Ascending aorta (tissue), 2 donors: ENCODE results near the gene PPP6C. TPM values are rescaled to one million over a fixed set of nuclear protein-coding genes. Genes with fewer than 3 reads are reported as not detected.

Experiments
- DNase-seq, 2 donors: peaks; one replicate each; pipeline ENCODE4 v3.0.0-alpha.2; 2019; ENCODE audit warnings: low spot score in 2 of 2
- H3K27ac ChIP-seq, 2 donors: fragments of 200-600 bp; sonication (generic); one replicate each; pipeline ENCODE4 v1.5.1; 2016 to 2017; ENCODE audit warnings: mild to moderate bottlenecking in 1 of 2
- H3K27me3 ChIP-seq: fragments of 200-600 bp; sonication (generic); one replicate; pipeline ENCODE4 v1.5.1; 2017
- H3K36me3 ChIP-seq, 2 donors: fragments of 200-600 bp; sonication (generic); one replicate each; pipeline ENCODE4 v1.5.1; 2016
- H3K4me1 ChIP-seq, 2 donors: fragments of 200-600 bp; sonication (generic); one replicate each; pipeline ENCODE4 v1.5.1; 2016 to 2017; ENCODE audit warnings: mild to moderate bottlenecking in 1 of 2
- H3K4me3 ChIP-seq, 2 donors: fragments of 200-600 bp; sonication (generic); one replicate each; pipeline ENCODE4 v1.5.1; 2016 to 2017; ENCODE audit warnings: mild to moderate bottlenecking in 1 of 2
- H3K9me3 ChIP-seq, 2 donors: fragments of 200-600 bp; sonication (generic); one replicate each; pipeline ENCODE4 v1.5.1; 2016
- intact Hi-C: fragments of 100-400 bp; cut with DNase I; formaldehyde crosslinking; loops from one replicate; pipeline ENCODE4 v1.15.1; 2023
- total RNA-seq: library from RNA; depleted of rRNA; stranded (reverse); fragments of >200 nt; gene quantifications from one replicate; pipeline ENCODE4 v1.1.0, GENCODE V29; 2016
- TF ChIP-seq, protein P1 (sequence below), 3 experiments: fragments of 200-600 bp in 2 of 3; fragments of 450-650 bp in 1 of 3; sonication (generic) in 2 of 3; IDR thresholded peaks; one replicate each; pipeline ENCODE4 v1.5.1; 2016 to 2019; ENCODE audit warnings: antibody characterized with exemption in 3 of 3, mild to moderate bottlenecking in 1 of 3, moderate library complexity in 1 of 3

Gene PPP6C
- total RNA-seq, 1 donor from 2014 or later = 33.8 TPM

DNA sequence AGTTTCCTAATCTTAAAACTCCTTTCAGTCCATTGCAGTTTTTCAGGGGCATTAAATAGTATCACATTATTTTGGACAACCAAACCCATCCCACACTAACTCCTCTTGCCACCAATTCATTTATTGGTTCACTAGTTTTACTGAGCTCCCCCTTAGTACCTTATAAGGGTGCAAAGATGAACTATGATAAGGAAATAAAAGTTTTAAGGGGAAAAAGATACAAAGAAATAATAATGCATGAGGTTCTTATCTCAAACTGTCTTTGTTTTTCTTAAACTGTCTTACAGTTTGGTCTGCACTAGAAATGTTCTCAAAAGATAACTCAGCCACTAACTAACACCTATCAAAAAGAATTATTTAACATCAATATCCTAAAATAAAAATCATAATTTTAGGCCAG, 54.6 kb downstream of the PPP6C start:
- Histone ChIP-seq H3K4me1 (no peaks in the 10 kb centered on the region), H3K27ac (no peak overlapping the region), H3K36me3 (no peaks in the 10 kb centered on the region), H3K4me3 (no peak overlapping the region), H3K27me3 (no peaks in the 10 kb centered on the region), H3K9me3 (no peaks in the 10 kb centered on the region)
- TF ChIP-seq, protein P1, sequence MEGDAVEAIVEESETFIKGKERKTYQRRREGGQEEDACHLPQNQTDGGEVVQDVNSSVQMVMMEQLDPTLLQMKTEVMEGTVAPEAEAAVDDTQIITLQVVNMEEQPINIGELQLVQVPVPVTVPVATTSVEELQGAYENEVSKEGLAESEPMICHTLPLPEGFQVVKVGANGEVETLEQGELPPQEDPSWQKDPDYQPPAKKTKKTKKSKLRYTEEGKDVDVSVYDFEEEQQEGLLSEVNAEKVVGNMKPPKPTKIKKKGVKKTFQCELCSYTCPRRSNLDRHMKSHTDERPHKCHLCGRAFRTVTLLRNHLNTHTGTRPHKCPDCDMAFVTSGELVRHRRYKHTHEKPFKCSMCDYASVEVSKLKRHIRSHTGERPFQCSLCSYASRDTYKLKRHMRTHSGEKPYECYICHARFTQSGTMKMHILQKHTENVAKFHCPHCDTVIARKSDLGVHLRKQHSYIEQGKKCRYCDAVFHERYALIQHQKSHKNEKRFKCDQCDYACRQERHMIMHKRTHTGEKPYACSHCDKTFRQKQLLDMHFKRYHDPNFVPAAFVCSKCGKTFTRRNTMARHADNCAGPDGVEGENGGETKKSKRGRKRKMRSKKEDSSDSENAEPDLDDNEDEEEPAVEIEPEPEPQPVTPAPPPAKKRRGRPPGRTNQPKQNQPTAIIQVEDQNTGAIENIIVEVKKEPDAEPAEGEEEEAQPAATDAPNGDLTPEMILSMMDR (IDR thresholded peaks at IDR 0.05) = no peak
- intact Hi-C loops = no loop called here
- DNase-seq = no peak

DNA sequence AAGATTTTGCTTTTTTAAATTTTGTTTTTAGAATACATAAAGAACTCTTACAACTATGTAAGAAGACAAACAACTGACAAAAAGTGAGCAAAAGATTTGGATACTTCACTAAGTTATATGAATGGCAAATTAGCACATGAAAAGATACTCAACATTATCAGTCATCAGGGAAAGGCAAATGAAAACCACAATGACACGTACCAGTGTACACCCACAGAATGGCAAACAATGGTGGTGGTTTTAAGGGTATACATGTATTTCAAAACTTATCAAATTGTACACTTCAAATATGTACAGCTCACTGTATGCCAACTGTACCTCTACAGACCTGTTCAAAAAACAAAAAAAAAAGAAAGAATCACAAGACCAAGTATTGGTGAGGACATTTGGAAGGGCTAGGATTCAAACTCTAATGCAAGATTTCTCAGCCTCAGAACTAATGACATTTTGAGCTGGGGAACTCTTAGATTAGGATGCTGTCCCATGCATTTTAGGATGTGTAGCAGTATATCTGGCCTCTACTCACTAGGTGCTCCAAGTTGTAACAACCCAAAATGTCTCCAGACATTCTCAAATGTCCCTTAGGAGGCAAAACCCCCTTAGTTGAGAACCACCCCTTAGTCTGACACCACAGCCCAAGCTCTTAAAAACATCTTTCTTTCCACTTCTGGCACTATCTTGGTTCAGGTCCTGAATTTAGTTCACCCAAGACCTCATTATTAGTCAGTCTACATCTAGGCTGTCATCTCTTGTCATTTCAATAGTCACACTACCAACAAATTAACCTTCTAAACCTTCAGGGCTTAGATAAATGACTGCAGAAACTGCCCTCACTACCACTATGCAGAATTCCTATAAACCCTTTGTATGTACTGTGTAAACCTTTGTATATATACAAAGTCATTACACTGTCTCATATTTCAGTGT, 55.9 kb downstream of the PPP6C start:
- TF ChIP-seq, protein P1 (IDR thresholded peaks at IDR 0.05) = no peak
- H3K4me1 ChIP-seq = no peaks in the 10 kb centered on the region
- H3K27ac ChIP-seq = no peak overlapping the region
- H3K4me3 ChIP-seq = no peak overlapping the region
- H3K36me3 ChIP-seq = no peaks in the 10 kb centered on the region
- intact Hi-C loops = no loop called here
- no peaks in the 10 kb centered on the region for H3K9me3 ChIP-seq
- DNase-seq = no peak
- no peaks in the 10 kb centered on the region for H3K27me3 ChIP-seq

DNA sequence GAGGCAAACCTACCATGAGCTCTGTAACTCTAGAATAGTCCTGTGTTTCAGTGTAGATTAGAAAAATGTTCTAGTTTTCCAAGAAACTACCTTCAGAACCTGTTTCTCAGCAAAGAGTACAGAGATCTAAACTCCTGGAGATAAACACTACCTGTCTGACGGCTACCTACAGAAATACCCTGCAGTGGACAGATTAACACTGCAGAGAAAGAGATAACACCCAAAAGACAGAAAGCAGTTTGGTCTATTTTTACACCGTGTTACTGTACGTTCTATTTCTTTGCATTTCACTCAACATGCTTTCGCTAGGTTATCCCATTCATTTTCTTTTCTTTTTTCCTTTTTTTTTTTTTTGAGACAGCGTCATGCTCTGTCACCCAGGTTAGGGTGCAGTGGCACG, 57.8 kb downstream of the PPP6C start:
- Histone ChIP-seq H3K27ac (no peak overlapping the region), H3K9me3 (no peaks in the 10 kb centered on the region), H3K36me3 (no peaks in the 10 kb centered on the region), H3K4me1 (no peaks in the 10 kb centered on the region), H3K27me3 (no peaks in the 10 kb centered on the region), H3K4me3 (no peak overlapping the region)
- TF ChIP-seq, protein P1 (IDR thresholded peaks at IDR 0.05) = no peak
- DNase-seq = no peak
- intact Hi-C loops = no loop called here

DNA sequence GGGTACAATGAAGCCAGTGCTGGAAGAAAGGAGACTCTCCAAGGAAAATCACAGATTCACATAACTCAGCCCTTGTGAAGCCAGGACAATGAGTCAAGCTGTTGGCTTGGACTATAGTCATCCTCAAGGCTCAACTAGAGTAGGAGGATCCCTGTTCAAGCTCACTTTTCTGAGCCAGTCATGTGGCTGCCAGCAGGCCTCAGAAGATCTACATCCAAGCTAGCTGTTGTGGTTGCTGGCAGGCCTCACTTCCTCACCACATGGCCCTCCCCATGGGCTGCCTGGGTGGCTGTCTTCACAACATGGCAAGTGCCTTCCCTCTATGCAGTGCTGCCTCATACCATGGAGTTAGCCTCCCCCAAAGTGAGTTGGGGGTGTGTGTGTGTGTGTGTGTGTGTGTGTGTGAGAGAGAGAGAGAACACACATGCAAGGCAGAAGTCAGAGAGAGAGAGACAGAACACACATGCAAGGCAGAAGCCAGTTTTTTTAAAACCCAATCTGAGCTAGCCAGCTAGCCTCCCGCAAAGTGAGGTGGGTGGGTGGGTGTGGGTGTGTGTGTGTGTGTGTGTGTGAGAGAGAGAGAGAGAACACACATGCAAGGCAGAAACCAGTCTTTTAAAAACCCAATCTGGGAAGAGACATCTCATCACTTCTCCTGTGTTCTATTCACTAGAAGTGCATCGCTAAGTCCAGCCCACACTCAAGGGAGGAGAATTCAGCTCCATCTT, 63.4 kb downstream of the PPP6C start:
- TF ChIP-seq, protein P1 (IDR thresholded peaks at IDR 0.05) = no peak
- peaks cover 0 to 11% of the 10 kb centered on the region in 2 donors for H3K4me1 ChIP-seq
- peak overlapping the region; percentile 77 to 78 for H3K27ac ChIP-seq
- H3K36me3 ChIP-seq = no peaks in the 10 kb centered on the region
- no peak overlapping the region for H3K4me3 ChIP-seq
- H3K27me3 ChIP-seq = no peaks in the 10 kb centered on the region
- peak; percentile 78 to 92 for DNase-seq
- intact Hi-C loops = no loop called here
- H3K9me3 ChIP-seq = no peaks in the 10 kb centered on the region

DNA sequence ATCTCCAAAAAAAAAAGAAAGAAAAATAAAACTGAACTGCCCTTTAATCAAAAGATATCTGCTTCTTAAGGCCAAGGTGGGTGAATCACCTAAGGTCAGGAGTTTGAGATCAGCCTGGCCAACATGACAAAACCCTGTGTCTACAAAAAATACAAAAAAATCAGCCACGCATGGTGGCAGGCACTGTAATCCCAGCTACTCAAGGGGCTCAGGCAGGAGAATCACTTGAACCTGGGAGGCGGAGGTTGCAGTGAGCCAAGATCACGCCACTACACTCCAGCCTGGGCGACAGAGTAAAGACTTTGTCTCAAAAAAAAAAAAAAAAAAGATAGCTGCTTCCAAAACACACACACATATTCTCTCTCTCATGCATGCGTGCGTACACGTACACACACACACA, 64.1 kb downstream of the PPP6C start:
- no peaks in the 10 kb centered on the region for H3K9me3 ChIP-seq
- peaks cover 0 to 11% of the 10 kb centered on the region in 2 donors for H3K4me1 ChIP-seq
- no peak overlapping the region for H3K4me3 ChIP-seq
- no peaks in the 10 kb centered on the region for H3K36me3 ChIP-seq
- H3K27me3 ChIP-seq = no peaks in the 10 kb centered on the region
- DNase-seq = no peak
- intact Hi-C loops = no loop called here
- H3K27ac ChIP-seq = peak overlapping the region; percentile 77 to 78
- TF ChIP-seq, protein P1 (IDR thresholded peaks at IDR 0.05) = no peak
